ENCODE results near the gene SLC6A12. TPM values are rescaled to one million over a fixed set of nuclear protein-coding genes. Genes with fewer than 3 reads are reported as not detected.

The SLC6A12 gene
- total RNA-seq, 1 experiment from 2014 or later: 0.79 TPM

GRCh38 chr12:219891-220352, 6.0 kb upstream of the SLC6A12 start (continued):
- TF ChIP-seq FOXP4 (CRISPR knock-in tag; IDR thresholded peaks at IDR 0.05) (no peak), TEAD1 (CRISPR knock-in tag; IDR thresholded peaks at IDR 0.05) (0 out of 2 replicates have a peak, but pooled peaks have one; percentile 28), FOXK1 (CRISPR knock-in tag; IDR thresholded peaks at IDR 0.05) (0 out of 2 replicates have a peak, but pooled peaks have one; percentile 17), CBFB (CRISPR knock-in tag; IDR thresholded peaks at IDR 0.05; ENCODE audit: low read depth) (0 out of 2 replicates have a peak, but pooled peaks have one; percentile 57), FOXP1 (CRISPR knock-in tag; IDR thresholded peaks at IDR 0.05; ENCODE audit: borderline replicate concordance) (peak; percentile 50; the same call in 1 of the 2 replicates), ZNF671 (CRISPR knock-in tag; IDR thresholded peaks at IDR 0.05) (no peak), ZNF281 (CRISPR knock-in tag; IDR thresholded peaks at IDR 0.05) (peak; percentile 14; the same call in 1 of the 2 replicates)

GRCh38 chr12:218728-219590, 5.0 kb upstream of the SLC6A12 start:
- Mint-ChIP-seq H3K4me1 (peaks cover 16% of the 10 kb centered on the region), H3K9me3 (no peaks in the 10 kb centered on the region), H3K27ac (no peak overlapping the region), H3K27me3 (ENCODE audit: low read depth) (peaks cover 6% of the 10 kb centered on the region), H3K36me3 (no peaks in the 10 kb centered on the region), H3K4me3 (no peak overlapping the region)
- ATAC-seq: no peak
- CTCF ChIA-PET: interaction anchor here (0.7 to 3.9 kb wide), 46 partner anchors 9 to 448 kb away, joined by 3 to 52 read pairs (median 8); partner anchors contain the start of genes CCDC77 and SLC6A13
- DNase-seq (ENCODE audit: low spot score): no peak
- TF ChIP-seq GRHL2 (CRISPR knock-in tag; IDR thresholded peaks at IDR 0.05; ENCODE audit: insufficient replicate concordance, severe bottlenecking) (no peak), ZSCAN18 (CRISPR knock-in tag; IDR thresholded peaks at IDR 0.05) (no peak), AR (CRISPR knock-in tag; IDR thresholded peaks at IDR 0.05) (no peak), ZNF138 (CRISPR knock-in tag; conservative IDR thresholded peaks at IDR 0.05) (no peak), CREB1 (CRISPR knock-in tag; IDR thresholded peaks at IDR 0.05) (no peak), ETV6 (CRISPR knock-in tag; IDR thresholded peaks at IDR 0.05) (no peak), KAT7 (CRISPR knock-in tag; IDR thresholded peaks at IDR 0.05; ENCODE audit: borderline replicate concordance) (no peak), ZNF423 (CRISPR knock-in tag; IDR thresholded peaks at IDR 0.05) (no peak), GTF2I (CRISPR knock-in tag; conservative IDR thresholded peaks at IDR 0.05) (no peak), SMAD4 (CRISPR knock-in tag; IDR thresholded peaks at IDR 0.05) (no peak)
- POLR2A ChIA-PET: interaction anchor here (1.0 to 1.1 kb wide), 2 partner anchors 28 to 134 kb away, joined by 3 to 4 read pairs; no protein-coding TSS in a partner anchor
